ENCODE results near the gene MAPKAPK3. TPM values are rescaled to one million over a fixed set of nuclear protein-coding genes. Genes with fewer than 3 reads are reported as not detected.

The MAPKAPK3 gene
- total RNA-seq, 5 donors from 2014 or later (not counting 1 experiment from before 2014, with no cell fraction given) = 35.1 to 66.6 (median 53.0) TPM

DNA sequence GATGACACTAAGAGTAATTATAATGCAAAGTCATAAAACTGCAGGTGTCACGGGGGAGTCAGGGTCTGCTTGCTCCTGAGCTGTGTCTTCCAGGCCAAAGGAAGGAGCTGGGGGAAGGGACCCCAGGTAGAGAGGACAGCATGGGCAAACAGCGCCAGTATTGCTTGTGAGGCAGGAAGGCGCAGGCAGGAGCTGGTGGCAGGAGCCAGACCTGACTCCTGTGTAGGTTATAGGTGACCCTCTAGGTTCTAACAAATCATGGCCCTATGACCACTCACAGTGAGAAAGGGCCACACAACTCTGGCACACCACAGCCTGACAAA is 7.2 kb upstream of the MAPKAPK3 start:
- Mint-ChIP-seq H3K27me3 (no peaks in the 10 kb centered on the region), H3K36me3 (peaks cover 63% of the 10 kb centered on the region), H3K27ac (peak overlapping the region; percentile 99 to 100), H3K4me3 (peak overlapping the region; percentile 80 to 96 (median 93)), H3K9me3 (no peaks in the 10 kb centered on the region), H3K4me1 (peaks cover 82 to 83% (median 82%) of the 10 kb centered on the region in 3 donors)
- H3K9me3 ChIP-seq = no peaks in the 10 kb centered on the region
- peak overlapping the region; percentile 82 to 93 for H3K4me3 ChIP-seq (ENCODE audit: control insufficient read depth in 1 of 2, extremely low read depth in 1 of 2, low read length in 1 of 2)
- WGBS (ENCODE audit: insufficient coverage) = 14% methylated on average over 1 of the region's 3 CpGs
- ATAC-seq (replicated peaks in 1 of 4) (no peak), DNase-seq (no peak)
- CTCF ChIA-PET = interaction anchor here (0.6 to 7.8 kb wide), 9 partner anchors 9 to 142 kb away, joined by 3 to 96 read pairs (median 7); partner anchors contain the start of genes C3orf18 (in 2 of the 2) and HEMK1 (in 2 of the 2)
- peak overlapping the region; percentile 58 for H3K27ac ChIP-seq (ENCODE audit: low read length)
- peaks cover 55 to 96% of the 10 kb centered on the region in 2 experiments for H3K4me1 ChIP-seq (ENCODE audit: control insufficient read depth in 1 of 2, extremely low read depth in 1 of 2, insufficient read depth in 2 of 2, low read length in 2 of 2)
- POLR2A ChIA-PET = interaction anchor here (0.5 to 1.7 kb wide), 5 partner anchors 16 to 677 kb away, joined by 4 to 6 read pairs (median 4); no protein-coding TSS in a partner anchor
- H3K27me3 ChIP-seq (replicated peaks in 1 of 2; ENCODE audit: control insufficient read depth in 2 of 2, extremely low read depth in 1 of 2, insufficient read depth in 2 of 2, low read length in 1 of 2) = no peaks in the 10 kb centered on the region
- H3K36me3 ChIP-seq (ENCODE audit: control insufficient read depth in 2 of 2, extremely low read depth in 1 of 2, insufficient read depth in 1 of 2, low read length in 1 of 2) = peaks cover 3 to 58% of the 10 kb centered on the region in 2 donors

DNA sequence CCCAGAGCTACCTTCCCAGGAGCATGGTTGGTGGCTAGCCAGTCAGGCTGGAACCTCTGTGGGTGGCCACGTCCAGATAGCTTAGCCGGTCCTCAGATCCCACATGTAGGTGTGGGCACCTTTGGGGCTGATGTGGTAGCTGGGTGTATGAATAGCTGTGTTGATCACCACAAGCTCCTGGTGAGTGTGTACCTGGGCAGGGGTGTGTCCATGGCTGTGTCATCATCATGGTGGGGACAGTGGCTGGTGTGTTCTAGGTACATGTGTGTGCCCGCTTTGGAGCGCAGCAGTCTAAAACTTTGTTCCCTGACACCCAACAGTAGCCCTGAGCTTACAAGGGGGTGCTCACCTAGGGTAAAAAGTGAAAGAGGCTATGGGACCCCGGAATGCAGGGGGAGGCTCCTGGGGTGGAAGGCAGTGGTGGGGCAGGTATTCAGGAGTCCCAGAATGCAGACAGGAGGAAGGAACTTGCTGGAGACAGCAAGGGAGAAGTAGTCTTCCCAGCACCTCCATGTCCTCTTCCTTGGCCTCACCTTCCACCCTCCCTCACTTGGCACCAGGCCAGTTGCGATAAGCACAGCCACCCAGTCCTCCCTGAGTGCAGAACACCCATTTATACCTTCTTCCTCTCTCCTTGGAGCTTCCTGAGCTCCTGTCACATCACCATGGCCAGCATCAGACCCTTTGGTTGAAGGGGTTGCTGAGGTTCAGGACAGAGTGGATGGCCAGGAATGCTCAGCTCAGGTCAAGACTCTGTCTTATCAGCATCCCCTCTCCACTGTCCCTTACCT is 6.6 kb upstream of the MAPKAPK3 start:
- no peaks in the 10 kb centered on the region for H3K9me3 ChIP-seq
- H3K27me3 ChIP-seq (replicated peaks in 1 of 2; ENCODE audit: control insufficient read depth in 2 of 2, extremely low read depth in 1 of 2, insufficient read depth in 2 of 2, low read length in 1 of 2) = no peaks in the 10 kb centered on the region
- peak overlapping the region; percentile 82 to 93 for H3K4me3 ChIP-seq (ENCODE audit: control insufficient read depth in 1 of 2, extremely low read depth in 1 of 2, low read length in 1 of 2)
- ChIA-PET CTCF (interaction anchor here (0.6 to 7.8 kb wide), 9 partner anchors 9 to 141 kb away, joined by 3 to 96 read pairs (median 7); partner anchors contain the start of genes C3orf18 (in 2 of the 2) and HEMK1 (in 2 of the 2)), POLR2A (interaction anchor here (0.5 to 1.7 kb wide), 5 partner anchors 17 to 676 kb away, joined by 3 to 6 read pairs (median 4); partner anchors contain the start of gene HEMK1 (in 1 of the 2))
- 33% methylated on average over 1 of the region's 6 CpGs for WGBS (ENCODE audit: insufficient coverage)
- Mint-ChIP-seq H3K27me3 (no peaks in the 10 kb centered on the region), H3K27ac (peak overlapping the region; percentile 99 to 100), H3K4me1 (peaks cover 75 to 79% (median 76%) of the 10 kb centered on the region in 3 donors), H3K4me3 (peak overlapping the region; percentile 80 to 96 (median 93)), H3K36me3 (peaks cover 57% of the 10 kb centered on the region), H3K9me3 (no peaks in the 10 kb centered on the region)
- peak in 3 of 35 experiments; percentile 16 to 49 (median 28) for DNase-seq
- peak overlapping the region; percentile 58 for H3K27ac ChIP-seq (ENCODE audit: low read length)
- peaks cover 3 to 52% of the 10 kb centered on the region in 2 donors for H3K36me3 ChIP-seq (ENCODE audit: control insufficient read depth in 2 of 2, extremely low read depth in 1 of 2, insufficient read depth in 1 of 2, low read length in 1 of 2)
- no peak for ATAC-seq (replicated peaks in 1 of 4)
- H3K4me1 ChIP-seq (ENCODE audit: control insufficient read depth in 1 of 2, extremely low read depth in 1 of 2, insufficient read depth in 2 of 2, low read length in 2 of 2) = peaks cover 48 to 90% of the 10 kb centered on the region in 2 experiments

DNA sequence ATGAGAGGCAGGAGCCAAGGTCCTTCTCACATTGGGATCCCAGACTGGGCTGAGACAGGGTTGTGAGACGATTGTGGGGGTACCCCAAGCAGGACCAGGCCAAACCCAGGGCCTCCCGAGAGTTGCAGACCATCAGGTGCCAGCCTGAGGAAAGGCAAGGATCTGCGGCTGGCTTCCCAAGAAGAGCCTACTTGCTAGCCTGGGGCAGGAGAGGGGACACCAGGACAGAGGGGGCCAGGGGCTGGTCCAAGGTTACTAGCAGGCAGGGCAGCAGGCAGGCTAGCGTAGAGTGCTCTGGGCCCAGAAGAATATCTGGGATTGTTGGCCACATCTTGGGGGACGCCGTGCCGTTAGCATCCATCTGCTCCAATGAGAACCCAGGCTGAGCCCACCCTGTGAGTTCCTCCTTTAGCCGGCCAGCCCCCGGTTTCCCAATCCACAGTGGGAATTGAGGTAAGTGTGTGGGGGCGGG is 5.9 kb upstream of the MAPKAPK3 start:
- no peaks in the 10 kb centered on the region for H3K9me3 ChIP-seq
- H3K4me3 ChIP-seq (ENCODE audit: control insufficient read depth in 1 of 2, extremely low read depth in 1 of 2, low read length in 1 of 2) = peak overlapping the region; percentile 82 to 93
- 2% methylated on average over 4 of the region's 10 CpGs for WGBS (ENCODE audit: insufficient coverage)
- ATAC-seq (replicated peaks in 1 of 4) (no peak), DNase-seq (no peak)
- peak overlapping the region; percentile 58 for H3K27ac ChIP-seq (ENCODE audit: low read length)
- H3K27ac Mint-ChIP-seq = peak overlapping the region; percentile 99 to 100
- H3K4me1 Mint-ChIP-seq = peaks cover 73 to 79% (median 76%) of the 10 kb centered on the region in 3 donors
- peak overlapping the region; percentile 80 to 96 (median 93) for H3K4me3 Mint-ChIP-seq
- no peaks in the 10 kb centered on the region for H3K27me3 Mint-ChIP-seq
- ChIA-PET POLR2A (interaction anchor here in 1 of 2 donors (0.6 to 1.2 kb wide), 4 partner anchors 41 to 797 kb away, joined by 3 read pairs; partner anchors contain the start of gene HEMK1), CTCF (interaction anchor here (0.8 to 7.8 kb wide), 15 partner anchors 13 to 273 kb away, joined by 3 to 139 read pairs (median 7); partner anchors contain the start of genes C3orf18 (in 2 of the 2), HEMK1 (in 2 of the 2), CYB561D2 (in 1 of the 2) and NPRL2 (in 1 of the 2))
- H3K27me3 ChIP-seq (replicated peaks in 1 of 2; ENCODE audit: control insufficient read depth in 2 of 2, extremely low read depth in 1 of 2, insufficient read depth in 2 of 2, low read length in 1 of 2) = no peaks in the 10 kb centered on the region
- H3K36me3 ChIP-seq (ENCODE audit: control insufficient read depth in 2 of 2, extremely low read depth in 1 of 2, insufficient read depth in 1 of 2, low read length in 1 of 2) = peaks cover 3 to 45% of the 10 kb centered on the region in 2 donors
- peaks cover 51% of the 10 kb centered on the region for H3K36me3 Mint-ChIP-seq
- H3K9me3 Mint-ChIP-seq = no peaks in the 10 kb centered on the region
- H3K4me1 ChIP-seq (ENCODE audit: control insufficient read depth in 1 of 2, extremely low read depth in 1 of 2, insufficient read depth in 2 of 2, low read length in 2 of 2) = peaks cover 46 to 90% of the 10 kb centered on the region in 2 experiments

DNA sequence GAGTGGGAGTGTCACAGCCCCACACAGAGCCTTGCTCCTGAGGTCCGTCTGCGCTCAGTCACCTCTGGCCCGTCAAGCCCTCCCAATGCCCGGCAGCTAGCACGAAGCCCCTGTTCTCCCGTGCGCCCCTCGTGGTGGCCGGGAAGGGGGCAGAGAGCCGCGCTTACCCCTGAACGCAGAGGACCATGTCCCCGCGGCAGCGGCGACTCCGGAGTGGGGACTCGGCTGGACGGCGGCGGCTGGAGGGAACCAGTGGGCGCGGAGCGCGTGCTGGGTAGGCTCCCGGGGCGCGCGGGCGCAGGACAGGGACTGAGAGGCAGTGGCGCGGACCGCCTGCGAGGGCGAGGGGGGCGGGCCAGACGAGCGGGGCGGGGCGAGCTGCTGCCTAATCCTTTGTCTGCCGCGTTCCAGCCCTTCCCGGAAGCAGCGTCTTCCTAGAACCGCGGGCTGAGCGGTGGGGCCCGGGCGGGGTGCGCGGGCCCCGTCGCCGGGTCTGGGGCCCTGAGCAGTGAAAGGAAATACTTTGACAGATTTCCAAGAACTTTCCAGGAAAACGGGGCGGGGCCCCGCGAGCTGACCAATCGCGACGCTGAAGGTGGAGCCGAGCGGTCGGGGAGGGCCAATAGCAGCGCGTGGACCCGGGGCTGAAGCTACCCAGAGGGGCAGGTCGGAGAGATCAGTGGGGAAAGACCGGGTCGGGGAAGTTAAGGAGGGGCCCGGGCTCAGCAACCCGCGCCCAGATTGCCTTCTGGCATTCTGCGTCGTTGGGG is 5.3 kb upstream of the MAPKAPK3 start, which contains the start of gene CISH:
Gene CISH (minus strand): TSS at position 311 of the 770 bp plus-strand sequence. CDS start 124 bp downstream, at position 187.
- ChIA-PET POLR2A (interaction anchor here in 1 of 2 donors (0.6 to 1.2 kb wide), 3 partner anchors 41 to 796 kb away, joined by 3 read pairs; no protein-coding TSS in a partner anchor), CTCF (interaction anchor here (0.5 to 7.8 kb wide), 19 partner anchors 10 to 1829 kb away, joined by 3 to 139 read pairs (median 4); partner anchors contain the start of genes C3orf18 (in 2 of the 2), HEMK1 (in 2 of the 2), CYB561D2 (in 1 of the 2) and MANF (in 1 of the 2))
- H3K36me3 Mint-ChIP-seq = peaks cover 46% of the 10 kb centered on the region
- peaks cover 3 to 39% of the 10 kb centered on the region in 2 donors for H3K36me3 ChIP-seq (ENCODE audit: control insufficient read depth in 2 of 2, extremely low read depth in 1 of 2, insufficient read depth in 1 of 2, low read length in 1 of 2)
- no peaks in the 10 kb centered on the region for H3K9me3 ChIP-seq
- H3K27me3 Mint-ChIP-seq = no peaks in the 10 kb centered on the region
- peak; percentile 76 to 93 (median 86) for DNase-seq
- H3K27ac ChIP-seq (ENCODE audit: low read length) = peak within 1 kb of the TSS; percentile 65
- H3K27ac Mint-ChIP-seq = peak within 1 kb of the TSS; percentile 99 to 100
- no peaks in the 10 kb centered on the region for H3K27me3 ChIP-seq (replicated peaks in 1 of 2; ENCODE audit: control insufficient read depth in 2 of 2, extremely low read depth in 1 of 2, insufficient read depth in 2 of 2, low read length in 1 of 2)
- peak within 1 kb of the TSS; percentile 80 to 96 (median 93) for H3K4me3 Mint-ChIP-seq
- H3K9me3 Mint-ChIP-seq = no peaks in the 10 kb centered on the region
- WGBS (ENCODE audit: insufficient coverage) = under 1% methylated on average over 72 of the region's 75 CpGs
- peak within 1 kb of the TSS; percentile 82 to 93 for H3K4me3 ChIP-seq (ENCODE audit: control insufficient read depth in 1 of 2, extremely low read depth in 1 of 2, low read length in 1 of 2)
- H3K4me1 Mint-ChIP-seq = peaks cover 72 to 79% (median 76%) of the 10 kb centered on the region in 3 donors
- peaks cover 45 to 90% of the 10 kb centered on the region in 2 experiments for H3K4me1 ChIP-seq (ENCODE audit: control insufficient read depth in 1 of 2, extremely low read depth in 1 of 2, insufficient read depth in 2 of 2, low read length in 2 of 2)
- peak; percentile 67 to 75 (median 70) for ATAC-seq (replicated peaks in 1 of 4)

DNA sequence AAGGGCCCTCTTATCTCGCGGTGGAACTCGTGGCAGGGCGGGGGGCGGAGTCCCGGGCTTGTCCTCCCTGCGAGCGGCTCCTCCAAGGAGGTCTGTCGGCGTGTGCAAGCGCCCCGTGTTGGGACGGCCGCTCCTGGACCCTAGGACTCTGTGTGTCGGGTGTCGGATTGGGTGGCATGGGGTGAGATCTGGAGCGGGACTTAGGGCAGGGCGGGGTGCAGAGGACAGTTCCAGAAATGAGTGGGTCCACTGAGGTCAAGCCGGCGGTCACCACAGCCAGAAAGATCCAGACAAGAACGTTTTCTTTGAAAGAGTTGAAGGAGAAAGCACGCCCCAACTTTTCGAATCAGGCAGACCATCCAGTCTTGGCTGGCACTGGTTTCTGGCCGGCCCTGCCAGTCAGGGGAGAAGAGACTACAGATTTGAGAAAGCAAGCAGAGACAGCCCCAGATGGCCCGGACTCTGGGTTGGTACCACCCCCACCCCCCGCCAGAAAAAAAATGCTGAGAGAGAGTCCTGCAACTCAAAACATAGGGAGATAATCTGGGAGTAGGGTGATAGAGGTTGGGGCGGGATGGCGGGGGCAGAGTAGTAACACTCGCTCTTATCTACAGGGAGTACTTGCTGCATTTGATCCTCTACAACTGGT is 4.6 kb upstream of the MAPKAPK3 start:
- ATAC-seq (replicated peaks in 1 of 4) (no peak), DNase-seq (peak in 2 of 35 experiments; percentile 25 to 49)

More for the DNA sequence above, 4.6 kb upstream of the MAPKAPK3 start:
- peaks cover 40% of the 10 kb centered on the region for H3K36me3 Mint-ChIP-seq
- ChIA-PET POLR2A (interaction anchor here (1.1 to 1.2 kb wide), 2 partner anchors 34 to 42 kb away, joined by 3 to 4 read pairs; no protein-coding TSS in a partner anchor), CTCF (interaction anchor here (0.5 to 7.8 kb wide), 22 partner anchors 10 to 775 kb away, joined by 3 to 139 read pairs (median 4); partner anchors contain the start of genes C3orf18 (in 2 of the 2), HEMK1 (in 2 of the 2), CYB561D2 (in 1 of the 2) and MANF (in 1 of the 2))
- H3K4me1 ChIP-seq (ENCODE audit: control insufficient read depth in 1 of 2, extremely low read depth in 1 of 2, insufficient read depth in 2 of 2, low read length in 2 of 2) = peaks cover 38 to 87% of the 10 kb centered on the region in 2 experiments
- H3K4me3 Mint-ChIP-seq = peak overlapping the region; percentile 80 to 96 (median 93)
- 1% methylated on average over 24 of the region's 29 CpGs for WGBS (ENCODE audit: insufficient coverage)
- peak overlapping the region; percentile 65 for H3K27ac ChIP-seq (ENCODE audit: low read length)
- H3K4me1 Mint-ChIP-seq = peaks cover 65 to 73% (median 69%) of the 10 kb centered on the region in 3 donors
- peak overlapping the region; percentile 82 to 93 for H3K4me3 ChIP-seq (ENCODE audit: control insufficient read depth in 1 of 2, extremely low read depth in 1 of 2, low read length in 1 of 2)
- H3K9me3 ChIP-seq = no peaks in the 10 kb centered on the region
- no peaks in the 10 kb centered on the region for H3K27me3 Mint-ChIP-seq
- H3K27ac Mint-ChIP-seq = peak overlapping the region; percentile 99 to 100
- no peaks in the 10 kb centered on the region for H3K9me3 Mint-ChIP-seq
- peaks cover 0 to 32% of the 10 kb centered on the region in 2 donors for H3K36me3 ChIP-seq (ENCODE audit: control insufficient read depth in 2 of 2, extremely low read depth in 1 of 2, insufficient read depth in 1 of 2, low read length in 1 of 2)
- H3K27me3 ChIP-seq (replicated peaks in 1 of 2; ENCODE audit: control insufficient read depth in 2 of 2, extremely low read depth in 1 of 2, insufficient read depth in 2 of 2, low read length in 1 of 2) = no peaks in the 10 kb centered on the region
